Skeletal muscle satellite cell (primary cell): ENCODE results near the gene OMD.

ENCODE experiments used
- H3K27me3 ChIP-seq: 2 replicates; pipeline ENCODE4 v1.7.0; 2013; ENCODE audit warnings: low read length; ENCODE audit not compliant: control insufficient read depth, insufficient read depth
- H3K36me3 ChIP-seq: 2 replicates; pipeline ENCODE4 v1.7.0; 2013; ENCODE audit warnings: mild to moderate bottlenecking, control low read depth, low read length; ENCODE audit not compliant: insufficient read depth
- H3K4me1 ChIP-seq: 2 replicates; pipeline ENCODE4 v1.7.0; 2013; ENCODE audit warnings: low read length; ENCODE audit not compliant: control insufficient read depth, insufficient read depth
- H3K4me2 ChIP-seq: 2 replicates; pipeline ENCODE4 v1.7.0; 2013; ENCODE audit warnings: mild to moderate bottlenecking, low read length
- H3K4me3 ChIP-seq: 2 replicates; pipeline ENCODE4 v1.7.0; 2013; ENCODE audit warnings: low read length
- H3K9ac ChIP-seq: 2 replicates; pipeline ENCODE4 v1.7.0; 2013; ENCODE audit warnings: mild to moderate bottlenecking, low read depth, low read length, moderate library complexity
- H3K9me3 ChIP-seq: replicated peaks from 2 replicates; pipeline ENCODE4 v1.7.0; 2013; ENCODE audit warnings: mild to moderate bottlenecking, control low read depth, low read length

OMD gene

DNA sequence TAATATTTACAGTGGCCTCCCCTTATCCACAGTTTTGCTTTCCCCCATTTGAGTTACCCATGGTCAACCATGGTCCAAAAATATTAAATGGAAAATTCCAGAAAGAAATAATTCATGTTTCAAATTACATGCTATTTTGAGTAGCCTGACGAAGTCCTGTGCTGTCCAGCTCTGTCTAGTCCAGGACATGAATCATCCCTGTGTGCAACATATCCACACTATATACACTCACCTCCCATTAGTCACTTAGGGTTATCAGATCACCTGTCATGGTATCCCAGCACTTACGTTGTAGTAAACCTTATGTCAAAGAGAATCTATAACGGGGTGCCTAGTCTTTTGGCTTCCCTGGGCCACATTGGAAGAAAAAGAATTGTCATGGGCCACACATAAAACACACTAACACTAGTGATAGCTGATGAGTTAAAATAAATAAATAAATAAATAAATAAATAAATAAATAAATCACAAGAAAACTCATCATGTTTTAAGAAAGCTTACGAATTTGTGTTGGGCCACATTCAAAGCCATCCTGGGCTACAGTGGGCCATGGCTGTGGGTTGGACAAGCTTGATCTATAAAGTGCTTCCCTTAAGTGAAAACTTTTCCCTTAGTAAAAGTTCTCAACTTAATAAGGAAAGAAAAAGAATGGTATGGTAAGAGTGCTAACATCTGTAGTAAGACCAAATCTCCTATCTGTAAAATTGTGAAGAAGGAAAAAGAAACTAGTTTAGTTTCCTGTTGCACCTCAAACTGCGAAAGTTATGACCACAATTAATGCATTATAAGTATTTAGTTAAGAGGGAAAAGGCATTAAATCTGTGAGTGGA is 15.9 kb upstream of the OMD start:
- H3K4me2 ChIP-seq: no peak overlapping the region
- no peaks in the 10 kb centered on the region for H3K36me3 ChIP-seq
- H3K4me1 ChIP-seq: peaks cover 8% of the 10 kb centered on the region
- no peak overlapping the region for H3K4me3 ChIP-seq
- peak overlapping the region; percentile 8 for H3K9ac ChIP-seq
- no peaks in the 10 kb centered on the region for H3K27me3 ChIP-seq
- no peaks in the 10 kb centered on the region for H3K9me3 ChIP-seq

- Histone ChIP-seq H3K9me3 (no peaks in the 10 kb centered on the region), H3K9ac (peak overlapping the region; percentile 8), H3K36me3 (no peaks in the 10 kb centered on the region), H3K27me3 (no peaks in the 10 kb centered on the region), H3K4me2 (no peak overlapping the region), H3K4me1 (peaks cover 8% of the 10 kb centered on the region), H3K4me3 (no peak overlapping the region)
These were observed 14.7 kb upstream of the OMD start for GRCh38 chr9:92438900-92439526.

DNA sequence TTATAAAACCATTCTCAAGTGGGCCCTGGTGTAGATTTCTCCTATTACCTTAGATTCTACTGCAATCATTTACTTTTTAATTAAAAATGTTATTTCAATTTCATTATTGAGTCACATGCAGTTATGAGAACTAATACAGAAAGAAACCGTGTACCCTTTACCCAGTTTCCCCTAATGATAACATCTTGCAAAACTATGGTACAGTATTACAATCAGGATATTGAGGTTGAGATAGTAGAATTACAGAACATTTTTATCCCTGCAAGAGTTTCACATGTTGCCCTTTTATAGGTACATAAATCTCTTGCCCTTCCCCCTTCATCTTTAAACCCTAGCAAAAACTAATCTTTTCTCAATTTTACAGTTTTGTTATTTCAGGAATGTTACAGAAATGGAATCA is 11.0 kb upstream of the OMD start:
- peaks cover 8% of the 10 kb centered on the region for H3K4me1 ChIP-seq
- no peak overlapping the region for H3K9ac ChIP-seq
- H3K4me2 ChIP-seq: no peak overlapping the region
- H3K27me3 ChIP-seq: no peaks in the 10 kb centered on the region
- H3K4me3 ChIP-seq: no peak overlapping the region
- no peaks in the 10 kb centered on the region for H3K9me3 ChIP-seq
- no peaks in the 10 kb centered on the region for H3K36me3 ChIP-seq

GRCh38 chr9:92432972-92433548 is 8.8 kb upstream of the OMD start:
- no peak overlapping the region for H3K4me3 ChIP-seq
- no peaks in the 10 kb centered on the region for H3K27me3 ChIP-seq
- no peak overlapping the region for H3K4me2 ChIP-seq
- H3K36me3 ChIP-seq: no peaks in the 10 kb centered on the region
- H3K9me3 ChIP-seq: no peaks in the 10 kb centered on the region
- no peak overlapping the region for H3K9ac ChIP-seq
- no peaks in the 10 kb centered on the region for H3K4me1 ChIP-seq

DNA sequence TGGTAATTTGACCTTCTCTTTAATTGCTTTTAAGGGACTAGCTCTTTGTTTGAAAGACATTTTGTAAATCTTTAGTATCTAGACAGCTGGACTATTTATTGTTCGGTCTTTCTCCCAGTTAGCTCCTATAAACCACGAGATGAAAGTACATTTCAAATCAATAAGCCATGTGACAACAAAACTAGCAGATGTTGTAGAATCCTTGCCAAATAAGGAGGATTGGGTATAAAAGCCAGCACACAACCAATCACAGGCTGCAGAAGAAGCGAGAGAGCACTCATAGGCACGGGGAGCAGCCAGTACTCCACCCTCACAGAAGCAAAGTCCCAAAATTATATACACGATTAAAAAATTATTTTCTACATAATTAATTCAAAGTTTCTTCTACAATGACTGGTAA is 8.1 kb upstream of the OMD start:
- Histone ChIP-seq H3K4me2 (no peak overlapping the region), H3K36me3 (no peaks in the 10 kb centered on the region), H3K4me1 (no peaks in the 10 kb centered on the region), H3K4me3 (no peak overlapping the region), H3K27me3 (no peaks in the 10 kb centered on the region), H3K9me3 (no peaks in the 10 kb centered on the region), H3K9ac (no peak overlapping the region)

- Histone ChIP-seq H3K9ac (no peak overlapping the region), H3K27me3 (no peaks in the 10 kb centered on the region), H3K4me3 (no peak overlapping the region), H3K4me2 (no peak overlapping the region), H3K9me3 (no peaks in the 10 kb centered on the region), H3K4me1 (peaks cover under 1% of the 10 kb centered on the region), H3K36me3 (no peaks in the 10 kb centered on the region)
These were observed 5.6 kb upstream of the OMD start for GRCh38 chr9:92429836-92430235.

GRCh38 chr9:92426501-92427145 is 2.4 kb upstream of the OMD start:
- no peak overlapping the region for H3K9ac ChIP-seq
- no peaks in the 10 kb centered on the region for H3K36me3 ChIP-seq
- no peak overlapping the region for H3K4me3 ChIP-seq
- H3K4me1 ChIP-seq: peaks cover 12% of the 10 kb centered on the region
- H3K27me3 ChIP-seq: no peaks in the 10 kb centered on the region
- no peak overlapping the region for H3K4me2 ChIP-seq
- no peaks in the 10 kb centered on the region for H3K9me3 ChIP-seq

DNA sequence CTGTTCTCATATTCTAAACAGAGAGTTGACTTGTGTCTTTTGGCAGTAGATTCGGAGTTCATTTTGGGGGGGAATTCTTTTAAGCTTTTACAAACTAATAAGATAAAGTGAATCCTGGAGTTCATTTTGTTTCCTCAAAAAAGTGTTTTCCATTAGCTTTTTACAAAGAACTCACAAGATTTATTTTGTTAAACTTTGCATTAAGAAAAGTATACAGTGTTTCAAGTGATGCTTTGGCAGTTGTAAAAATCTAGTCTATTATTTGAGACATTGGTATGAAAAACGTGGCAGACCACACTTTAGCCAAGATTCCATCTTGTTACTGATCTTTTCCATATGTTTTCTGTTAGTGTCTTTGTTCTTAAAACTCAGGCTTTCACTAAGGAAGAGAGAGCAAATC is 1.2 kb upstream of the OMD start:
- H3K4me3 ChIP-seq: no peak overlapping the region
- no peak overlapping the region for H3K9ac ChIP-seq
- no peak overlapping the region for H3K4me2 ChIP-seq
- H3K4me1 ChIP-seq: peaks cover 12% of the 10 kb centered on the region
- H3K9me3 ChIP-seq: no peaks in the 10 kb centered on the region
- no peaks in the 10 kb centered on the region for H3K36me3 ChIP-seq
- H3K27me3 ChIP-seq: no peaks in the 10 kb centered on the region

- Histone ChIP-seq H3K36me3 (no peaks in the 10 kb centered on the region), H3K9me3 (no peaks in the 10 kb centered on the region), H3K4me3 (no peak overlapping the region), H3K27me3 (no peaks in the 10 kb centered on the region), H3K4me1 (peaks cover 12% of the 10 kb centered on the region), H3K9ac (no peak overlapping the region), H3K4me2 (no peak overlapping the region)
These were observed 659 bp downstream of the OMD start for GRCh38 chr9:92423612-92424011.

DNA sequence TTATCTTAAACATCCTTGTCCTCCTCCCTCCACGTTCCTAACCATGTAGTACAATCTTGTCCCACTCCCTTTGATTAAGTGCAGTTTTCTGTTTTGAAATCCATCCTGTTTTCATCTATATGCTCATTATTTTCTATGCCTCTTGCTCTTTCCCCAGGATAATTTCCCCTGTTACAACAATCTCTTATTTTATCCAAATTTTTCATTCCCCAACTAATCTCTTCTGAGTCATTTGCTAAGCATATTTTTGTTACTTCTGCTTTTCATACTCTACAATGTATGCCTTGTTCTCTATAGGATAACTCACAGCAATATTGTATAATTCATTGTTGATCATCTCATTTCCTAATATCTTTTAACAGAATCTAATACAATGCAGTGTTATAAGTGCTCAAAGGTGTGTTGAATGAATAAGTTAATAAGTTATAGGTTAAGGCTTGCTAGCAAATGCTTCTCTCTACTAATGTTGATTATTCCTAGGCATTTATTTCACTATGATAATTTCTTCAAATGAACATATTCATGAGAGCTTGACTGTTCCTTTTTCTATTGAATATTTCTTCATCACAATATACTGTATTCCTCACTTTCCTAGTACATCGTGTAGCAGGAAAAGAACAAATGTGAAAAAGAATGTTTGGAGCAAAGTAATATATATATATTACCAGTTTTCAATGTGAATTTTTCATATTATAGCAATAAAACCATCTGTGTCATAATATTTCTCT is 1.5 kb downstream of the OMD start:
- Histone ChIP-seq H3K36me3 (no peaks in the 10 kb centered on the region), H3K4me1 (peaks cover 12% of the 10 kb centered on the region), H3K9me3 (no peaks in the 10 kb centered on the region), H3K4me2 (no peak overlapping the region), H3K27me3 (no peaks in the 10 kb centered on the region), H3K9ac (no peak overlapping the region), H3K4me3 (no peak overlapping the region)

DNA sequence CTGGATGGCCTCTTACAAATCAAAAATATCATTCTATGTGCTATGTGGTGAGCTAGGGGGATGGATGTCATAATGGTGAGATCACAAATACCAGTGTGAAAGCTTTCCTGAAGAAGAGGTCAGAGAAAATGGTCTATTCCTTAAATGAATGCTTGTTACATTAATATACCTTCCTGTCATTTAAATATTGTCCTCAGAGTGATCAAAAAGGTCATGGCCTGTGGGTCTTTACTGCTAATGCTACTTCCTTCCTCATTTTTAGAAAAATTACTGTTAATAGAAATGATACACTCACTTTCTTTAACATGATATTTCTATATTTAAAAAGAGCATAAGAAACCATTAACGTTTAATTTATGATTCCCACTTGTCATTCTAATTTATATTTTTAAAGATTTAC is 9.7 kb downstream of the OMD start:
- Histone ChIP-seq H3K4me1 (peaks cover 9% of the 10 kb centered on the region), H3K27me3 (no peaks in the 10 kb centered on the region), H3K9me3 (no peaks in the 10 kb centered on the region), H3K36me3 (no peaks in the 10 kb centered on the region), H3K9ac (no peak overlapping the region), H3K4me3 (no peak overlapping the region), H3K4me2 (no peak overlapping the region)
